Measurements from ENCODE around the gene PPM1H. TPM values are rescaled to one million over a fixed set of nuclear protein-coding genes. Genes with fewer than 3 reads are reported as not detected.
A peak's percentile ranks its signal among the peaks of the same experiment; 100 is the strongest.

PPM1H gene
- total and polyA plus RNA-seq, 8 donors: 0.29 to 12.5 (median 3.7) TPM

- WGBS, 5 donors: 63 to 74% (median 72%) methylated on average over 8 of the region's 8 CpGs
- no peak for TF ChIP-seq EP300 (IDR thresholded peaks at IDR 0.05)
- TF ChIP-seq CTCF (IDR thresholded peaks at IDR 0.05): no peak
- TF ChIP-seq POLR2AphosphoS5 (IDR thresholded peaks at IDR 0.05): no peak
- no peak overlapping the region for H3K4me3 ChIP-seq
- H3K9me3 ChIP-seq: no peaks in the 10 kb centered on the region
- no peaks in the 10 kb centered on the region for H3K36me3 ChIP-seq
- no peaks in the 10 kb centered on the region for H3K27me3 ChIP-seq
- no peak overlapping the region for H3K27ac ChIP-seq
- intact Hi-C loops (cut with DNase I; ENCODE audit: low total_unique reads): no loop called here
- peaks cover 10 to 32% (median 16%) of the 10 kb centered on the region in 4 donors for H3K4me1 ChIP-seq
- peak in 1 of 2 donors; percentile 71 for DNase-seq
These were observed 214.2 kb downstream of the PPM1H start for GRCh38 chr12:62720661-62721330.

- no peak overlapping the region for H3K27ac ChIP-seq
- H3K36me3 ChIP-seq: no peaks in the 10 kb centered on the region
- H3K4me3 ChIP-seq: no peak overlapping the region
- H3K4me1 ChIP-seq: peaks cover 6 to 24% (median 13%) of the 10 kb centered on the region in 4 donors
- TF ChIP-seq POLR2AphosphoS5 (IDR thresholded peaks at IDR 0.05): no peak
- no peak for TF ChIP-seq EP300 (IDR thresholded peaks at IDR 0.05)
- TF ChIP-seq CTCF (IDR thresholded peaks at IDR 0.05): no peak
- TF ChIP-seq POLR2A (IDR thresholded peaks at IDR 0.05): no peak
- no peak for DNase-seq
- intact Hi-C loops (cut with DNase I; ENCODE audit: low total_unique reads): no loop called here
- H3K27me3 ChIP-seq: no peaks in the 10 kb centered on the region
- H3K9me3 ChIP-seq: no peaks in the 10 kb centered on the region
- WGBS, 5 donors: 86 to 96% (median 92%) methylated on average over 2 of the region's 2 CpGs
These were observed 214.9 kb downstream of the PPM1H start for GRCh38 chr12:62720025-62720424.

GRCh38 chr12:62718762-62719426 is 216.1 kb downstream of the PPM1H start:
- Histone ChIP-seq H3K27ac (no peak overlapping the region), H3K27me3 (no peaks in the 10 kb centered on the region), H3K4me1 (peaks cover 3 to 22% (median 13%) of the 10 kb centered on the region in 4 donors), H3K4me3 (no peak overlapping the region), H3K36me3 (no peaks in the 10 kb centered on the region), H3K9me3 (no peaks in the 10 kb centered on the region)
- intact Hi-C loops (cut with DNase I; ENCODE audit: low total_unique reads): no loop called here
- TF ChIP-seq CTCF (IDR thresholded peaks at IDR 0.05): no peak
- TF ChIP-seq POLR2A (IDR thresholded peaks at IDR 0.05): no peak
- TF ChIP-seq EP300 (IDR thresholded peaks at IDR 0.05): no peak
- TF ChIP-seq POLR2AphosphoS5 (IDR thresholded peaks at IDR 0.05): no peak
- no peak for DNase-seq
- WGBS, 5 donors: 90 to 100% (median 96%) methylated on average over 2 of the region's 2 CpGs

GRCh38 chr12:62717643-62718042 is 217.3 kb downstream of the PPM1H start:
- Histone ChIP-seq H3K9me3 (no peaks in the 10 kb centered on the region), H3K27ac (no peak overlapping the region), H3K4me1 (peaks cover 3 to 19% (median 9%) of the 10 kb centered on the region in 4 donors), H3K4me3 (no peak overlapping the region), H3K36me3 (no peaks in the 10 kb centered on the region), H3K27me3 (no peaks in the 10 kb centered on the region)
- 93 to 97% (median 96%) methylated on average over 1 of the region's 1 CpG for WGBS, 5 donors
- intact Hi-C loops (cut with DNase I; ENCODE audit: low total_unique reads): no loop called here
- no peak for DNase-seq
- TF ChIP-seq CTCF (IDR thresholded peaks at IDR 0.05): no peak
- no peak for TF ChIP-seq POLR2AphosphoS5 (IDR thresholded peaks at IDR 0.05)
- TF ChIP-seq POLR2A (IDR thresholded peaks at IDR 0.05): no peak
- TF ChIP-seq EP300 (IDR thresholded peaks at IDR 0.05): no peak

Data from stomach (tissue), 9 donors.